H1 (cell line): ENCODE results near the gene CA10. TPM values are rescaled to one million over a fixed set of nuclear protein-coding genes. Genes with fewer than 3 reads are reported as not detected.

Experiments used
- CTCF ChIA-PET: fragments of 300-600 bp; sonication (Branson Sonifier 250); formaldehyde crosslinking; loops from one replicate; lab custom pipeline; 2021; ENCODE audit not compliant: partially characterized antibody; lab: Charles Lee
- POLR2A ChIA-PET: fragments of 300-600 bp; sonication (Branson Sonifier 250); formaldehyde crosslinking; loops from one replicate; lab custom pipeline; 2021; ENCODE audit warnings: inconsistent platforms; ENCODE audit not compliant: partially characterized antibody; lab: Charles Lee
- DNase-seq, 2 experiments: peaks; one replicate each; pipeline versions ENCODE4 v3.0.0 to v3.0.0-alpha.2; 2010 to 2022; ENCODE audit warnings: low spot score in 2 of 2, low read depth in 1 of 2, mixed read lengths in 1 of 2
- FAIRE-seq: peaks from 2 replicates; lab custom pipeline; 2011; peaks lifted over from hg19 to GRCh38; lab: Jason Lieb, UNC
- H2AFZ ChIP-seq: 2 replicates; pipeline ENCODE4 v1.8.1; 2012; ENCODE audit warnings: low read length, inconsistent platforms
- H2AK5ac ChIP-seq: 2 replicates; pipeline ENCODE4 v1.6.1; 2013; ENCODE audit warnings: low read depth, low read length
- H2BK120ac ChIP-seq: replicated peaks from 2 replicates; pipeline ENCODE3; 2013; ENCODE audit warnings: low read depth, low read length, inconsistent platforms
- H2BK12ac ChIP-seq: 2 replicates; pipeline ENCODE4 v1.6.1; 2013; ENCODE audit warnings: low read depth, low read length
- H2BK15ac ChIP-seq: 2 replicates; pipeline ENCODE4 v1.6.1; 2013; ENCODE audit warnings: low read length
- H2BK20ac ChIP-seq: 2 replicates; pipeline ENCODE4 v1.6.1; 2013; ENCODE audit warnings: low read length
- H2BK5ac ChIP-seq: 2 replicates; pipeline ENCODE4 v1.6.1; 2013; ENCODE audit warnings: low read depth, low read length
- H3K14ac ChIP-seq: 2 replicates; pipeline ENCODE4 v1.6.1; 2013; ENCODE audit warnings: inconsistent platforms; ENCODE audit not compliant: insufficient read length
- H3K18ac ChIP-seq: 2 replicates; pipeline ENCODE4 v1.6.1; 2013; ENCODE audit warnings: low read length; ENCODE audit errors: extremely low read depth
- H3K23ac ChIP-seq: 2 replicates; pipeline ENCODE4 v1.6.1; 2013; ENCODE audit warnings: inconsistent platforms; ENCODE audit not compliant: insufficient read length
- H3K23me2 ChIP-seq: 2 replicates; pipeline ENCODE4 v1.6.1; 2013; ENCODE audit warnings: low read depth, low read length
- H3K27ac ChIP-seq: 2 replicates; pipeline ENCODE4 v1.6.1; 2011; ENCODE audit warnings: low read depth, low read length, inconsistent platforms
- H3K27me3 ChIP-seq, 4 experiments: replicated peaks in 1 of 4; 1 replicate in 1 of 4; 2 replicates in 3 of 4; pipeline versions ENCODE4 v1.6.1 to v1.8.1; 2011 to 2013; ENCODE audit warnings: low read length in 3 of 4, mild to moderate bottlenecking in 3 of 4, inconsistent platforms in 2 of 4, mixed read lengths in 2 of 4, moderate library complexity in 1 of 4; ENCODE audit not compliant: control insufficient read depth in 3 of 4, insufficient read depth in 3 of 4; ENCODE audit errors: extremely low read depth in 1 of 4
- H3K36me3 ChIP-seq, 4 experiments: 2 replicates each; pipeline versions ENCODE4 v1.6.1 to v1.8.1; 2011 to 2013; ENCODE audit warnings: mild to moderate bottlenecking in 4 of 4, low read length in 3 of 4, moderate library complexity in 2 of 4, control low read depth in 1 of 4, inconsistent platforms in 1 of 4; ENCODE audit not compliant: insufficient read depth in 4 of 4, control insufficient read depth in 2 of 4
- H3K4ac ChIP-seq: replicated peaks from 2 replicates; pipeline ENCODE3; 2013; ENCODE audit warnings: low read length, low read depth, mixed read lengths, inconsistent platforms; ENCODE audit not compliant: insufficient read length
- H3K4me1 ChIP-seq, 4 experiments: replicated peaks in 1 of 4; 1 replicate in 1 of 4; 2 replicates in 3 of 4; pipeline versions ENCODE4 v1.6.1 to v1.8.1; 2011 to 2013; ENCODE audit warnings: low read length in 3 of 4, inconsistent platforms in 2 of 4, mixed read lengths in 1 of 4; ENCODE audit not compliant: insufficient read depth in 4 of 4, control insufficient read depth in 3 of 4
- H3K4me2 ChIP-seq, 2 experiments: 2 replicates each; pipeline versions ENCODE4 v1.6.1 to v1.8.1; 2011 to 2013; ENCODE audit warnings: low read depth in 2 of 2, low read length in 2 of 2, control low read depth in 1 of 2, inconsistent platforms in 1 of 2, mild to moderate bottlenecking in 1 of 2; ENCODE audit not compliant: insufficient read depth in 1 of 2
- H3K4me3 ChIP-seq, 4 experiments: fragments of 200-600, 300-600 bp in 1 of 4; sonication (generic), shearing (Covaris generic), sonication (Bioruptor Twin) in 1 of 4; 2 replicates each; pipeline versions ENCODE4 v1.5.1 to v1.8.1; 2011 to 2016; ENCODE audit warnings: low read length in 4 of 4, low read depth in 3 of 4, control low read depth in 2 of 4, inconsistent platforms in 2 of 4, mild to moderate bottlenecking in 2 of 4, mixed read lengths in 1 of 4, moderate library complexity in 1 of 4; ENCODE audit not compliant: insufficient read depth in 2 of 4; ENCODE audit errors: extremely low read depth in 1 of 4
- H3K56ac ChIP-seq: replicated peaks from 2 replicates; pipeline ENCODE3; 2013; ENCODE audit warnings: low read depth, mild to moderate bottlenecking, mixed read lengths, low read length, inconsistent platforms; ENCODE audit not compliant: insufficient read length
- H3K79me1 ChIP-seq: 2 replicates; pipeline ENCODE4 v1.6.1; 2013; ENCODE audit warnings: low read depth, low read length, control low read depth
- H3K79me2 ChIP-seq, 2 experiments: 2 replicates each; pipeline versions ENCODE4 v1.6.1 to v1.8.1; 2012 to 2013; ENCODE audit warnings: low read length in 2 of 2, mild to moderate bottlenecking in 2 of 2, inconsistent platforms in 1 of 2; ENCODE audit not compliant: insufficient read depth in 2 of 2, control insufficient read depth in 1 of 2
- H3K9ac ChIP-seq, 4 experiments: replicated peaks in 1 of 4; 1 replicate in 1 of 4; 2 replicates in 3 of 4; pipeline versions ENCODE4 v1.6.1 to v1.8.1; 2011 to 2013; ENCODE audit warnings: low read depth in 3 of 4, low read length in 3 of 4, control low read depth in 2 of 4, mild to moderate bottlenecking in 2 of 4, moderate library complexity in 2 of 4, inconsistent platforms in 1 of 4; ENCODE audit errors: extremely low read depth in 1 of 4
- H3K9me3 ChIP-seq, 2 experiments: 2 replicates each; pipeline versions ENCODE4 v1.6.1 to v1.8.1; 2012 to 2013; ENCODE audit warnings: mild to moderate bottlenecking in 2 of 2, moderate library complexity in 2 of 2, control low read depth in 1 of 2, inconsistent platforms in 1 of 2, low read depth in 1 of 2, low read length in 1 of 2, mixed read lengths in 1 of 2; ENCODE audit not compliant: insufficient read depth in 2 of 2
- H4K20me1 ChIP-seq, 2 experiments: replicated peaks in 1 of 2; 2 replicates each; pipeline versions ENCODE3 to v1.8.1; 2011 to 2013; ENCODE audit warnings: inconsistent platforms in 2 of 2, low read length in 2 of 2, mild to moderate bottlenecking in 1 of 2; ENCODE audit not compliant: insufficient read depth in 2 of 2, control insufficient read depth in 1 of 2
- H4K5ac ChIP-seq: 2 replicates; pipeline ENCODE4 v1.6.1; 2013; ENCODE audit warnings: low read length, low read depth, mixed read lengths, inconsistent platforms; ENCODE audit not compliant: insufficient read length
- H4K8ac ChIP-seq: 2 replicates; pipeline ENCODE4 v1.8.0; 2013; ENCODE audit warnings: mild to moderate bottlenecking, moderate library complexity, low read length, inconsistent platforms; ENCODE audit not compliant: insufficient read depth; ENCODE audit errors: extremely low read depth
- H4K91ac ChIP-seq: replicated peaks from 2 replicates; pipeline ENCODE3; 2013; ENCODE audit warnings: low read length, mixed read lengths, inconsistent platforms; ENCODE audit not compliant: insufficient read length
- CHD1 ChIP-seq: IDR thresholded peaks from 2 replicates; pipeline ENCODE4 v1.6.1; 2012; ENCODE audit warnings: low read depth, low read length, improper control_type of control experiment
- HDAC2 ChIP-seq, 2 experiments: fragments of 300-600 bp in 1 of 2; sonication (generic) in 1 of 2; IDR thresholded peaks; 2 replicates each; pipeline ENCODE4 v1.6.1; 2011 to 2012; ENCODE audit warnings: low read depth in 2 of 2, low read length in 2 of 2, mild to moderate bottlenecking in 2 of 2, moderate library complexity in 2 of 2, borderline replicate concordance in 1 of 2, inconsistent platforms in 1 of 2
- KDM5A ChIP-seq: fragments of 200-600 bp; IDR thresholded peaks from 2 replicates; pipeline ENCODE4 v1.7.1; 2012; ENCODE audit warnings: mild to moderate bottlenecking, low read length, inconsistent platforms, mixed read lengths
- MAX ChIP-seq: IDR thresholded peaks from 2 replicates; pipeline ENCODE4 v1.6.1; 2012; ENCODE audit warnings: inconsistent platforms
- SIN3A ChIP-seq, 2 experiments: IDR thresholded peaks in 1 of 2; conservative IDR thresholded peaks in 1 of 2; 2 replicates each; pipeline ENCODE4 v1.6.1; 2011 to 2012; ENCODE audit warnings: low read length in 2 of 2, improper control_type of control experiment in 1 of 2, low read depth in 1 of 2, mild to moderate bottlenecking in 1 of 2
- ZNF274 ChIP-seq: IDR thresholded peaks from 2 replicates; pipeline ENCODE4 v1.7.0; 2012; ENCODE audit warnings: low read length, borderline replicate concordance; ENCODE audit errors: extremely low read depth
- WGBS, 2 experiments: shearing (Covaris generic) in 1 of 2; methylation state at CpG; one replicate each; pipeline versions ENCODE4 v1.1.6 to v1.1.7; 2013 to 2015; ENCODE audit warnings: low lambda C conversion rate in 2 of 2, mixed read lengths in 2 of 2, inconsistent platforms in 1 of 2, low coverage in 1 of 2, missing lambda C conversion rate in 1 of 2; ENCODE audit not compliant: insufficient replicate concordance in 2 of 2, insufficient coverage in 1 of 2, insufficient read length in 1 of 2; ENCODE audit errors: extremely low coverage in 1 of 2, missing lambda C conversion rate in 1 of 2; 5-methylcytosine and 5-hydroxymethylcytosine counted together
- polyA plus RNA-seq, 7 experiments: library from polyadenylated mRNA; depleted of rRNA in 3 of 7; stranded (reverse) in 5 of 7; unstranded in 2 of 7; fragments of >200 nt in 5 of 7; fragments of 200-250 nt in 2 of 7; gene quantifications; 1 replicate in 5 of 7; 2 replicates in 1 of 7; 4 replicates in 1 of 7; pipeline versions ENCODE4 v1.2.1 to v1.2.3, GENCODE V29; 2011 to 2013; ENCODE audit warnings: missing spikeins in 2 of 7, mixed read lengths in 2 of 7
- total RNA-seq: library from RNA; stranded (reverse); fragmentation: NEBNext Ultra II Directional; extraction: Animal tissue kit (Norgen Biotek cat#: 25700); gene quantifications from 2 replicates; pipeline ENCODE4 v1.2.1, GENCODE V29; 2021

Gene CA10
- total and polyA plus RNA-seq, 2 of the 8 experiments (the other 6 are each of a cell fraction or from before 2014, with no cell fraction given), result 0.60 to 0.63 TPM

- FAIRE-seq (no peak), DNase-seq (no peak)
- no peaks in the 10 kb centered on the region for H3K23me2 ChIP-seq
- H3K4me3 ChIP-seq, result no peak overlapping the region
- no peak overlapping the region for H3K27ac ChIP-seq
- no peak overlapping the region for H3K18ac ChIP-seq
- no peak overlapping the region for H2BK20ac ChIP-seq
- no peak overlapping the region for H2BK15ac ChIP-seq
- H4K91ac ChIP-seq, result no peak overlapping the region
- no peak overlapping the region for H2BK12ac ChIP-seq
- H2BK120ac ChIP-seq, result no peak overlapping the region
- H3K14ac ChIP-seq, result no peak overlapping the region
- no peaks in the 10 kb centered on the region for H4K20me1 ChIP-seq
- no peak overlapping the region for H3K56ac ChIP-seq
- no peaks in the 10 kb centered on the region for H3K9me3 ChIP-seq
- WGBS, 2 experiments, result 88% methylated on average over 1 of the region's 1 CpG; no CpG with 5 or more reads in 1 of the 2 experiments
- H2AFZ ChIP-seq, result no peak overlapping the region
- no peak overlapping the region for H2AK5ac ChIP-seq
- H4K8ac ChIP-seq, result no peak overlapping the region
- H3K36me3 ChIP-seq, result no peaks in the 10 kb centered on the region
- H3K79me1 ChIP-seq, result no peaks in the 10 kb centered on the region
- H3K9ac ChIP-seq, result no peak overlapping the region
- no peaks in the 10 kb centered on the region for H3K4me1 ChIP-seq
- no peak overlapping the region for H2BK5ac ChIP-seq
- H3K23ac ChIP-seq, result no peak overlapping the region
- ChIA-PET CTCF (interaction anchor here (1.1 to 1.7 kb wide), 5 partner anchors 17 to 247 kb away, joined by 3 to 8 read pairs (median 3); no protein-coding TSS in a partner anchor), POLR2A (no interaction called here)
- H4K5ac ChIP-seq, result no peak overlapping the region
- no peak overlapping the region for H3K4me2 ChIP-seq
- H3K79me2 ChIP-seq, result no peaks in the 10 kb centered on the region
- no peaks in the 10 kb centered on the region for H3K27me3 ChIP-seq
- no peak overlapping the region for H3K4ac ChIP-seq
- TF ChIP-seq KDM5A (no peak), ZNF274 (no peak), SIN3A (conservative IDR thresholded peaks at IDR 0.05 in 1 of 2, IDR thresholded peaks at IDR 0.05 in 1 of 2; ENCODE audit: low read depth in 1 of 2, low read length in 2 of 2) (no peak), MAX (no peak), CHD1 (no peak), HDAC2 (IDR thresholded peaks at IDR 0.05; ENCODE audit: borderline replicate concordance in 1 of 2, low read depth in 2 of 2, low read length in 2 of 2) (no peak)
Measured at GRCh38 chr17:51618476-51618875, 540.0 kb downstream of the CA10 start.
